Measurements from ENCODE around the gene VAV2.

DNA sequence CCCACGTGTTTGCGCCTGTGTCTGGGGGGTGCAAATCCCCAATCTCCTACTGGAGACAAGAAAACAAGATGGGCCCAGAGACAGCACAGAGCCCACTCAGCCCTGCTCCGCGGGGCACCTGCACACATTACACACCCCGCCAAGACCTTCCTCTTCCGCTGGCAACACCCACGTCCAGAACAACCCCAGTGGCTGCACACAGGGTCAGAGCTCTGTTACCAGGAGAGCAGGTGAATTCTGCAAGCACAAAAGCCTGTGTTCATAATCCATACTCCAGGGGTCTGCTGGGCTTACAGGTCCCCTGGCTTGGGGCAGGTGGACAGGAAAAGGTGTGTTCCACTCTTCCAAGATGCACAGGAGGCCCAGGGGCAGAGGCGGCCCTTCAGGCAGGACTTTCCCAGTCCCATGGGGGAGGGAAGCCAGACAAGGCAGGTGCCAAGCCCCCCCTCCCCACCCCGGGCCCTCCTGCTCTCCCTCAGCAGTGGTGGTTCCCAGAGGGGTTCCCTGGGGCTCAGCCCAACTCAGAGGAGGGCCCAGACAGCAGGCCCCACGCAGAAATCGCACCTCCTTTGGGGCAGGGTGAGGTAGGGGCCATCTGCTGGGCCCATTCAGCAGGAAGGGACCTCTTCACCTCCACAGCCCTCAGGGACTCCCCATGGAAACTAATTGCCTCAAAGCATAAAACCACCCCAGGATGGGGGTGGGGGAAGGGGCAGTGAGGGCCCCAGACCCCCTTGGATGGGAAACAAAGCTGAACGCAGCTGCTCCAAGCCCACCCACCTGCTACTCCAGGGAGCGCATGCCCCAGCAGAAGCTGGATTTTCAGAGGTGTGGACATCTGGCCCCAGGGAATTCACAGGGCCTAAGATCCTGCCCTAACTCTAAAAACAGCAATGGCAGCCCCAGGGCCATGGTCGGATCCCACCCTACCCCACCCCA is 105.3 kb downstream of the VAV2 start:
- TF ChIP-seq, protein P1, sequence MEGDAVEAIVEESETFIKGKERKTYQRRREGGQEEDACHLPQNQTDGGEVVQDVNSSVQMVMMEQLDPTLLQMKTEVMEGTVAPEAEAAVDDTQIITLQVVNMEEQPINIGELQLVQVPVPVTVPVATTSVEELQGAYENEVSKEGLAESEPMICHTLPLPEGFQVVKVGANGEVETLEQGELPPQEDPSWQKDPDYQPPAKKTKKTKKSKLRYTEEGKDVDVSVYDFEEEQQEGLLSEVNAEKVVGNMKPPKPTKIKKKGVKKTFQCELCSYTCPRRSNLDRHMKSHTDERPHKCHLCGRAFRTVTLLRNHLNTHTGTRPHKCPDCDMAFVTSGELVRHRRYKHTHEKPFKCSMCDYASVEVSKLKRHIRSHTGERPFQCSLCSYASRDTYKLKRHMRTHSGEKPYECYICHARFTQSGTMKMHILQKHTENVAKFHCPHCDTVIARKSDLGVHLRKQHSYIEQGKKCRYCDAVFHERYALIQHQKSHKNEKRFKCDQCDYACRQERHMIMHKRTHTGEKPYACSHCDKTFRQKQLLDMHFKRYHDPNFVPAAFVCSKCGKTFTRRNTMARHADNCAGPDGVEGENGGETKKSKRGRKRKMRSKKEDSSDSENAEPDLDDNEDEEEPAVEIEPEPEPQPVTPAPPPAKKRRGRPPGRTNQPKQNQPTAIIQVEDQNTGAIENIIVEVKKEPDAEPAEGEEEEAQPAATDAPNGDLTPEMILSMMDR (conservative IDR thresholded peaks at IDR 0.05; ENCODE audit: low read depth in 2 of 2): no peak
- TF ChIP-seq EZH2 (IDR thresholded peaks at IDR 0.05; ENCODE audit: low read depth, unreplicated experiment): no peak
- no peak for TF ChIP-seq EZH2phosphoT487 (IDR thresholded peaks at IDR 0.05; ENCODE audit: unreplicated experiment)
- TF ChIP-seq NANOG (IDR thresholded peaks at IDR 0.05; ENCODE audit: borderline replicate concordance): no peak
- TF ChIP-seq, protein P2, sequence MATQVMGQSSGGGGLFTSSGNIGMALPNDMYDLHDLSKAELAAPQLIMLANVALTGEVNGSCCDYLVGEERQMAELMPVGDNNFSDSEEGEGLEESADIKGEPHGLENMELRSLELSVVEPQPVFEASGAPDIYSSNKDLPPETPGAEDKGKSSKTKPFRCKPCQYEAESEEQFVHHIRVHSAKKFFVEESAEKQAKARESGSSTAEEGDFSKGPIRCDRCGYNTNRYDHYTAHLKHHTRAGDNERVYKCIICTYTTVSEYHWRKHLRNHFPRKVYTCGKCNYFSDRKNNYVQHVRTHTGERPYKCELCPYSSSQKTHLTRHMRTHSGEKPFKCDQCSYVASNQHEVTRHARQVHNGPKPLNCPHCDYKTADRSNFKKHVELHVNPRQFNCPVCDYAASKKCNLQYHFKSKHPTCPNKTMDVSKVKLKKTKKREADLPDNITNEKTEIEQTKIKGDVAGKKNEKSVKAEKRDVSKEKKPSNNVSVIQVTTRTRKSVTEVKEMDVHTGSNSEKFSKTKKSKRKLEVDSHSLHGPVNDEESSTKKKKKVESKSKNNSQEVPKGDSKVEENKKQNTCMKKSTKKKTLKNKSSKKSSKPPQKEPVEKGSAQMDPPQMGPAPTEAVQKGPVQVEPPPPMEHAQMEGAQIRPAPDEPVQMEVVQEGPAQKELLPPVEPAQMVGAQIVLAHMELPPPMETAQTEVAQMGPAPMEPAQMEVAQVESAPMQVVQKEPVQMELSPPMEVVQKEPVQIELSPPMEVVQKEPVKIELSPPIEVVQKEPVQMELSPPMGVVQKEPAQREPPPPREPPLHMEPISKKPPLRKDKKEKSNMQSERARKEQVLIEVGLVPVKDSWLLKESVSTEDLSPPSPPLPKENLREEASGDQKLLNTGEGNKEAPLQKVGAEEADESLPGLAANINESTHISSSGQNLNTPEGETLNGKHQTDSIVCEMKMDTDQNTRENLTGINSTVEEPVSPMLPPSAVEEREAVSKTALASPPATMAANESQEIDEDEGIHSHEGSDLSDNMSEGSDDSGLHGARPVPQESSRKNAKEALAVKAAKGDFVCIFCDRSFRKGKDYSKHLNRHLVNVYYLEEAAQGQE (IDR thresholded peaks at IDR 0.05; ENCODE audit: unreplicated experiment): no peak
- no peak for TF ChIP-seq POLR2AphosphoS5 (IDR thresholded peaks at IDR 0.05; ENCODE audit: low read depth)
- no peak for TF ChIP-seq CREB1 (CRISPR knock-in tag; IDR thresholded peaks at IDR 0.05; ENCODE audit: low read depth)
- TF ChIP-seq ZNF331 (CRISPR knock-in tag; IDR thresholded peaks at IDR 0.05; ENCODE audit: low read depth): no peak
- no peak for TF ChIP-seq JUNB (IDR thresholded peaks at IDR 0.05; ENCODE audit: unreplicated experiment)
- TF ChIP-seq, protein P3, sequence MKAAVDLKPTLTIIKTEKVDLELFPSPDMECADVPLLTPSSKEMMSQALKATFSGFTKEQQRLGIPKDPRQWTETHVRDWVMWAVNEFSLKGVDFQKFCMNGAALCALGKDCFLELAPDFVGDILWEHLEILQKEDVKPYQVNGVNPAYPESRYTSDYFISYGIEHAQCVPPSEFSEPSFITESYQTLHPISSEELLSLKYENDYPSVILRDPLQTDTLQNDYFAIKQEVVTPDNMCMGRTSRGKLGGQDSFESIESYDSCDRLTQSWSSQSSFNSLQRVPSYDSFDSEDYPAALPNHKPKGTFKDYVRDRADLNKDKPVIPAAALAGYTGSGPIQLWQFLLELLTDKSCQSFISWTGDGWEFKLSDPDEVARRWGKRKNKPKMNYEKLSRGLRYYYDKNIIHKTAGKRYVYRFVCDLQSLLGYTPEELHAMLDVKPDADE (IDR thresholded peaks at IDR 0.05): no peak
- TF ChIP-seq, protein P4, sequence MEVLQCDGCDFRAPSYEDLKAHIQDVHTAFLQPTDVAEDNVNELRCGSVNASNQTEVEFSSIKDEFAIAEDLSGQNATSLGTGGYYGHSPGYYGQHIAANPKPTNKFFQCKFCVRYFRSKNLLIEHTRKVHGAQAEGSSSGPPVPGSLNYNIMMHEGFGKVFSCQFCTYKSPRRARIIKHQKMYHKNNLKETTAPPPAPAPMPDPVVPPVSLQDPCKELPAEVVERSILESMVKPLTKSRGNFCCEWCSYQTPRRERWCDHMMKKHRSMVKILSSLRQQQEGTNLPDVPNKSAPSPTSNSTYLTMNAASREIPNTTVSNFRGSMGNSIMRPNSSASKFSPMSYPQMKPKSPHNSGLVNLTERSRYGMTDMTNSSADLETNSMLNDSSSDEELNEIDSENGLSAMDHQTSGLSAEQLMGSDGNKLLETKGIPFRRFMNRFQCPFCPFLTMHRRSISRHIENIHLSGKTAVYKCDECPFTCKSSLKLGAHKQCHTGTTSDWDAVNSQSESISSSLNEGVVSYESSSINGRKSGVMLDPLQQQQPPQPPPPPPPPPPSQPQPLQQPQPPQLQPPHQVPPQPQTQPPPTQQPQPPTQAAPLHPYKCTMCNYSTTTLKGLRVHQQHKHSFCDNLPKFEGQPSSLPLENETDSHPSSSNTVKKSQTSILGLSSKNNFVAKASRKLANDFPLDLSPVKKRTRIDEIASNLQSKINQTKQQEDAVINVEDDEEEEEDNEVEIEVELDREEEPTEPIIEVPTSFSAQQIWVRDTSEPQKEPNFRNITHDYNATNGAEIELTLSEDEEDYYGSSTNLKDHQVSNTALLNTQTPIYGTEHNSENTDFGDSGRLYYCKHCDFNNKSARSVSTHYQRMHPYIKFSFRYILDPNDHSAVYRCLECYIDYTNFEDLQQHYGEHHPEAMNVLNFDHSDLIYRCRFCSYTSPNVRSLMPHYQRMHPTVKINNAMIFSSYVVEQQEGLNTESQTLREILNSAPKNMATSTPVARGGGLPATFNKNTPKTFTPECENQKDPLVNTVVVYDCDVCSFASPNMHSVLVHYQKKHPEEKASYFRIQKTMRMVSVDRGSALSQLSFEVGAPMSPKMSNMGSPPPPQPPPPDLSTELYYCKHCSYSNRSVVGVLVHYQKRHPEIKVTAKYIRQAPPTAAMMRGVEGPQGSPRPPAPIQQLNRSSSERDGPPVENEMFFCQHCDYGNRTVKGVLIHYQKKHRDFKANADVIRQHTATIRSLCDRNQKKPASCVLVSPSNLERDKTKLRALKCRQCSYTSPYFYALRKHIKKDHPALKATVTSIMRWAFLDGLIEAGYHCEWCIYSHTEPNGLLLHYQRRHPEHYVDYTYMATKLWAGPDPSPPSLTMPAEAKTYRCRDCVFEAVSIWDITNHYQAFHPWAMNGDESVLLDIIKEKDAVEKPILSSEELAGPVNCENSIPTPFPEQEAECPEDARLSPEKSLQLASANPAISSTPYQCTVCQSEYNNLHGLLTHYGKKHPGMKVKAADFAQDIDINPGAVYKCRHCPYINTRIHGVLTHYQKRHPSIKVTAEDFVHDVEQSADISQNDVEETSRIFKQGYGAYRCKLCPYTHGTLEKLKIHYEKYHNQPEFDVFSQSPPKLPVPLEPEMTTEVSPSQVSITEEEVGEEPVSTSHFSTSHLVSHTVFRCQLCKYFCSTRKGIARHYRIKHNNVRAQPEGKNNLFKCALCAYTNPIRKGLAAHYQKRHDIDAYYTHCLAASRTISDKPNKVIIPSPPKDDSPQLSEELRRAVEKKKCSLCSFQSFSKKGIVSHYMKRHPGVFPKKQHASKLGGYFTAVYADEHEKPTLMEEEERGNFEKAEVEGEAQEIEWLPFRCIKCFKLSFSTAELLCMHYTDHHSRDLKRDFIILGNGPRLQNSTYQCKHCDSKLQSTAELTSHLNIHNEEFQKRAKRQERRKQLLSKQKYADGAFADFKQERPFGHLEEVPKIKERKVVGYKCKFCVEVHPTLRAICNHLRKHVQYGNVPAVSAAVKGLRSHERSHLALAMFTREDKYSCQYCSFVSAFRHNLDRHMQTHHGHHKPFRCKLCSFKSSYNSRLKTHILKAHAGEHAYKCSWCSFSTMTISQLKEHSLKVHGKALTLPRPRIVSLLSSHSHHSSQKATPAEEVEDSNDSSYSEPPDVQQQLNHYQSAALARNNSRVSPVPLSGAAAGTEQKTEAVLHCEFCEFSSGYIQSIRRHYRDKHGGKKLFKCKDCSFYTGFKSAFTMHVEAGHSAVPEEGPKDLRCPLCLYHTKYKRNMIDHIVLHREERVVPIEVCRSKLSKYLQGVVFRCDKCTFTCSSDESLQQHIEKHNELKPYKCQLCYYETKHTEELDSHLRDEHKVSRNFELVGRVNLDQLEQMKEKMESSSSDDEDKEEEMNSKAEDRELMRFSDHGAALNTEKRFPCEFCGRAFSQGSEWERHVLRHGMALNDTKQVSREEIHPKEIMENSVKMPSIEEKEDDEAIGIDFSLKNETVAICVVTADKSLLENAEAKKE (CRISPR knock-in tag; IDR thresholded peaks at IDR 0.05): no peak

All from GM23338 (cell line).